Endothelial cell (in vitro differentiated cells): ENCODE data around the gene IL23A. TPM values are rescaled to one million over a fixed set of nuclear protein-coding genes. Genes with fewer than 3 reads are reported as not detected.
A peak's percentile ranks its signal among the peaks of the same experiment; 100 is the strongest.

ENCODE experiments used
- DNase-seq: peaks from one replicate; pipeline ENCODE4 v3.0.0; 2021; ENCODE audit warnings: low spot score
- H3K27ac Mint-ChIP-seq: one replicate; pipeline ENCODE4 v1.8.0; 2021; ENCODE audit warnings: mixed read lengths, inconsistent platforms; ENCODE audit not compliant: unreplicated experiment
- H3K27me3 Mint-ChIP-seq: one replicate; pipeline ENCODE4 v1.8.0; 2021; ENCODE audit warnings: mild to moderate bottlenecking, moderate library complexity, mixed read lengths, inconsistent platforms; ENCODE audit not compliant: unreplicated experiment
- H3K36me3 Mint-ChIP-seq: one replicate; pipeline ENCODE4 v1.8.0; 2021; ENCODE audit warnings: mild to moderate bottlenecking, low read depth, mixed read lengths, inconsistent platforms; ENCODE audit not compliant: unreplicated experiment
- H3K4me1 Mint-ChIP-seq: one replicate; pipeline ENCODE4 v1.8.0; 2021; ENCODE audit warnings: mild to moderate bottlenecking, mixed read lengths, inconsistent platforms; ENCODE audit not compliant: unreplicated experiment
- H3K4me3 Mint-ChIP-seq: one replicate; pipeline ENCODE4 v1.8.0; 2021; ENCODE audit warnings: mild to moderate bottlenecking, mixed read lengths, inconsistent platforms; ENCODE audit not compliant: unreplicated experiment
- H3K9me3 Mint-ChIP-seq: one replicate; pipeline ENCODE4 v1.8.0; 2021; ENCODE audit warnings: mixed read lengths, inconsistent platforms; ENCODE audit not compliant: unreplicated experiment
- CTCF ChIP-seq: fragments of 200-600 bp; sonication (generic); IDR thresholded peaks from one replicate; pipeline ENCODE4 v1.5.0; 2021; ENCODE audit warnings: antibody characterized with exemption; ENCODE audit not compliant: unreplicated experiment
- total RNA-seq: library from RNA; stranded (reverse); fragmentation: NEBNext Ultra II Directional; extraction: Animal tissue kit (Norgen Biotek cat#: 25700); gene quantifications from one replicate; pipeline ENCODE4 v1.2.1, GENCODE V29; 2021; ENCODE audit not compliant: unreplicated experiment

The IL23A gene
- total RNA-seq, 1 donor from 2014 or later: 0.80 TPM

- Mint-ChIP-seq H3K4me3 (no peak overlapping the region), H3K27me3 (peaks cover 9% of the 10 kb centered on the region), H3K27ac (no peak overlapping the region), H3K4me1 (no peaks in the 10 kb centered on the region), H3K36me3 (peaks cover 24% of the 10 kb centered on the region), H3K9me3 (no peaks in the 10 kb centered on the region)
- no peak for DNase-seq
- TF ChIP-seq CTCF: no peak
Observed at GRCh38 chr12:56326126-56326525, 12.6 kb upstream of the IL23A start.

GRCh38 chr12:56326533-56326932 lies 12.2 kb upstream of the IL23A start:
- Mint-ChIP-seq H3K9me3 (no peaks in the 10 kb centered on the region), H3K36me3 (peaks cover 24% of the 10 kb centered on the region), H3K4me3 (no peak overlapping the region), H3K4me1 (no peaks in the 10 kb centered on the region), H3K27ac (no peak overlapping the region), H3K27me3 (peaks cover 9% of the 10 kb centered on the region)
- no peak for DNase-seq
- TF ChIP-seq CTCF: no peak

- peaks cover 10% of the 10 kb centered on the region for H3K27me3 Mint-ChIP-seq
- DNase-seq: no peak
- H3K36me3 Mint-ChIP-seq: no peaks in the 10 kb centered on the region
- no peaks in the 10 kb centered on the region for H3K9me3 Mint-ChIP-seq
- H3K4me1 Mint-ChIP-seq: peaks cover 13% of the 10 kb centered on the region
- no peak overlapping the region for H3K4me3 Mint-ChIP-seq
- no peak for TF ChIP-seq CTCF
- H3K27ac Mint-ChIP-seq: no peak overlapping the region
Observed at GRCh38 chr12:56330936-56331490, 7.7 kb upstream of the IL23A start.

- no peak for DNase-seq
- Mint-ChIP-seq H3K27me3 (peaks cover 10% of the 10 kb centered on the region), H3K27ac (peak overlapping the region; percentile 99), H3K4me3 (peak overlapping the region; percentile 93), H3K36me3 (no peaks in the 10 kb centered on the region), H3K4me1 (peaks cover 20% of the 10 kb centered on the region), H3K9me3 (no peaks in the 10 kb centered on the region)
- no peak for TF ChIP-seq CTCF
Observed at GRCh38 chr12:56332512-56333196, 6.0 kb upstream of the IL23A start.

- peak; percentile 7 for DNase-seq
- Mint-ChIP-seq H3K4me3 (peak overlapping the region; percentile 93), H3K27ac (peak overlapping the region; percentile 99), H3K9me3 (no peaks in the 10 kb centered on the region), H3K4me1 (peaks cover 23% of the 10 kb centered on the region), H3K36me3 (no peaks in the 10 kb centered on the region), H3K27me3 (peaks cover 10% of the 10 kb centered on the region)
- TF ChIP-seq CTCF: no peak
Observed at GRCh38 chr12:56333197-56333678, 5.4 kb upstream of the IL23A start.
